Stimulated activated CD8-positive, alpha-beta memory T cell treated with anti-CD3 and anti-CD28 coated beads, Interleukin-15, amount 100 ng/mL, for 1 hour (primary cell): ENCODE measurements around the gene NDUFV1.
"Not testable (repeated sequence)": the region's sequence is repeated elsewhere in the genome, so short reads cannot be mapped to it uniquely, and the experiment has no call there.

Source experiments
- DNase-seq: peaks from one replicate; pipeline ENCODE4 v3.0.0-alpha.2; 2020; ENCODE audit warnings: low read depth

Gene NDUFV1

DNA sequence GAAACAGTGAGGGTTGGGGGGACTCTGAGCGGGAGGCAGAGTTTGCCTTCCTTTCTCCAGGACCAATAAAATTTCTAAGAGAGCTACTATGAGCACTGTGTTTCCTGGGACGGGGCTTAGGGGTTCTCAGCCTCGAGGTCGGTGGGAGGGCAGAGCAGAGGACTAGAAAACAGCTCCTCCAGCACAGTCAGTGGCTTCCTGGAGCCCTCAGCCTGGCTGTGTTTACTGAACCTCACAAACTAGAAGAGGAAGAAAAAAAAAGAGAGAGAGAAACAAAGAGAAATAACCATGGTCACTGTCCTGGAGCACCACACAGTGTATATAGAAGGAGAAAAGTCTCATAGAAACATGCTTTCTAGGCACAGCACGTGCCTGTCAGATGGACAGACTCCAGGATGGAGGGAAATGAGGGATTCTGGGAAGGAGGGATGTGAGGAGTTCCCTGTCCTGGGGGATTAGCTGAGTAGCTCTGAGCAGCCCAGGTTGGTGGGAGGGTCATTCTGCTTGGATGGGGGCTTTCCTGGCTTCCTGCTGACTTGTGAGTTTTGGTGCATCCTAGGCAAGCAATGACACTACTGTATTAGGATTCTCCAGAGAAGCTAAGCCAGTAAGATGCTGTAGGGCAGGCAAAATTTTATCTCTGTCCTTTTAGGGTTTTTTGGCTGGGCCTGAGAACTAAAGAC, 20.0 kb upstream of the NDUFV1 start:
- DNase-seq = no peak

DNA sequence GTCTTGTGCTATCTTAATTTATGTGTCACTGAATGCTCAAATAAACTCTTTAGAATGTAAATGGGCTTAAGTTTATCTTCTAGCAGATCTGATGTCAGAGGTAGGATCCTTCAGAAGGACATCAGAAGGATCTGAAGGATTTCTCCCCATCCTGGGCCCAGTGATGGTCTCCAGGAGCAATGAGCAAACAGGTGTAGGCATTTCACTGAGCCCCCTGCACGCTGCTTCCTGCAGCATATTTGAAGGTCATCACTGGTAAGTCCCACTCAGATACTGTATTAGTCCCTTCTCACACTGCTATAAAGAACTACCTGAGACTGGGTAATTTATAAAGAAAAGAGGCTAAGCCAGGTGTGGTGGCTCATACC, 18.6 kb upstream of the NDUFV1 start:
- no peak for DNase-seq

DNA sequence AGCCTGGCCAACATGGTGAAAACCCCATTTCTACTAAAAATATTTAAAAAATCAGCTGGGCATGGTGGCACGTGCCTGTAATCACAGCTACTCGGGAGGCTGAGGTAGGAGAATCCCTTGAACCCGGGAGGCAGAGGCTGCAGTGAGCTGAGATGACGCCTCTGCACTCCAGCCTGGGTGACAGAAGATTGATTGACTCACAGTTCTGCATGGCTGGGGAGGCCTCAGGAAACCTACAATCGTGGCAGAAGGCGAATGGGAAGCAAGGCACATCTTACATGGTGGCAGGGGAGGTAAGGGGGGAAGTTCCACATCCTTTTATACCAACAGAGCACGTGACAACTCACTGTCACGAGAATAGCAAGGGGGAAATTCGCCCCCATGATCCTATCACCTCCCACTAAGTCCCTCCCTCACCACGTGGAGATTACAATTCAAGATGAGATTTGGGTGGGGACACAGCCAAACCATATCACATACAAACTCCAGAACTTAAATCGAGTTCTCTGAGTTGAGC, 17.8 kb upstream of the NDUFV1 start:
- not testable (repeated sequence) for DNase-seq

DNA sequence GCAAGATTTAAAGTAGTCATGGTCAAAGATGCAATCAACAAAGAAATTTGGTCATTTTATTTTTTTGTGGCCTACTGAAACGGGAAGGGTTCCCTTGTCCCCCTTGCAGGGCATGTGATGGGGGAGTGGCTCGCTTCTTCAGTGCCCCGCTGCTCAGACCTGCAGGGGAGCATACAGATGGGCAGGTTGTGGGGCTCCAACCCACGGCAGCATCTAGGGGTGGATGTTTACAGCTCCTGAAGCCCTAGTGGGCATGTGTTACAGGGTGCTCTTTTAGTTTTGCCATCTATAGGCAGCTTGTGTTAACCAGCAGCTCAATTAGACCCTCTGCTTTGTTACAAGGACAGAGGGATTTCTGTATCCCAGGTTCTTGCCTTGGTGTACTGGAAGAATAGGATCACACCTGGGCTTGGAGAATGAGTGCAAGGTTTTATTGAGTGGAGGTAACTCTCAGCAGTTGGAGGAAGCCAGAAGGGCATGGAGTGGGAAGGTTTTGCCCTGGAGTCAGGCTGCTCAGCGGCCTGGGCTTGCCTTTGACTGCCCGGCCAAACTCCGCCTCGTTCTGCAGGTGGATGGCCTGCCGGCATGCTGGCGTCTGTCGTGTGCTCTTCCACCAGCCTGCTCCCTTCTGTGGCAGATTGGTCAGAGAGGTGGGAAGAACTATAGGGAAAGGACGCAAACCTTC, 13.7 kb upstream of the NDUFV1 start:
- no peak for DNase-seq

DNA sequence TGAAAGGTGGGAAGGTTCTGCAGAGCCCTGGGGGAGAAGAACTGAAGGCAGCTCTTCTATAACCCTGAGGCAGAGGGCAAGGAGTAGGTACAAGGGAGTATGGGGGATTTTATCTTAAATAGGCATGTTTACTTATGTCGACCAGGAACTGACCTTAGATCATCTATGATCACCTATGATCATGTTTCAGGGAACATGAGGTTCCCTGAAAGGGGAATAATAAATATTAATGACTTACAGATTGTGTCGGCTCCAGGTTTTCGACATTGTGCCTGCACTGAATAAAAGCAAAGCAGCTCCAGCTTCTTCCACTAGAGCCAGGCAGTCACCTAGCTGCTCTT, 13.2 kb upstream of the NDUFV1 start:
- no peak for DNase-seq

DNA sequence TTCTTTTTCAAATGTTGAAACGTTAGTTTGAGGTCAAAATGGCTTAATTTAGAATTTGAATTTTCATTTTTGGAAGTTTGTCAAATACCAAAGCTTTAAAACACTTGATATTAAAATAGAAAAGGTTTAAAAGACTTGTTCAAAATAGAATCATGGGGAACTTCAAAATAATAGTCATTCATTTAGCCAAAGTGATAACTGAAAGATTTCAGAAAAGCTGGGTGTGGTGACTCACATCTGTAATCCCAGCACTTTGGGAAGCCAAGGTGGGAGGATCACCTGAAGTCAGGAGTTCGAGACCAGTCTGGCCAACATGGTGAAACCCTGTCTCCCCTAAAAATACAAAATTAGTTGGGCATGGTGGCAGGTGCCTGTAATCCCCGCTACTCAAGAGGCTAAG, 12.3 kb upstream of the NDUFV1 start:
- DNase-seq = no peak

DNA sequence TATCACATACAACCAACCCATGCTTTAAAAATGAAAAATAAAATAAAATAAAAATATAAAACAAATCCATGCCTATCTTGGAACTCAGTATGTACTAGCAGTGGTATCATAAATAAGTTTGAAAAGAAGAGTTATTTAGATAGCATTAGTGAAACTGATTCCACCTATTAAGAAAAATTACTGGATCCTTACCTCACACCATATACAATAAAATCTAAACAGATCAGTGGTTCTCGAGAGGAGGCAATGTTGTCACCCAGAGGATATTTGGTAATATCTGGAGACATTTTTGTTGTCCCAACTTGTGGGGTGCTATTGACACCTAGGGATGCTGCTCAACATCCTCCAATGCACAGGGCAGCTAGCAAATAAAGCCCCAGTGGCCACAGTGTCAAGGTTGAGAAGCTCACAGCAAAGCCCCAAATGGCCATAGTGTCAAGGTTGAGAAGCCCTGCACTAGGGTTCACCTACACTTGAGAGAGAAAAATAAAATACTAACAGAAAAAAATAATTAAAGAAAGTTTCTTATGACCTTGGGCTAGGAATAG, 9.9 kb upstream of the NDUFV1 start:
- no peak for DNase-seq

DNA sequence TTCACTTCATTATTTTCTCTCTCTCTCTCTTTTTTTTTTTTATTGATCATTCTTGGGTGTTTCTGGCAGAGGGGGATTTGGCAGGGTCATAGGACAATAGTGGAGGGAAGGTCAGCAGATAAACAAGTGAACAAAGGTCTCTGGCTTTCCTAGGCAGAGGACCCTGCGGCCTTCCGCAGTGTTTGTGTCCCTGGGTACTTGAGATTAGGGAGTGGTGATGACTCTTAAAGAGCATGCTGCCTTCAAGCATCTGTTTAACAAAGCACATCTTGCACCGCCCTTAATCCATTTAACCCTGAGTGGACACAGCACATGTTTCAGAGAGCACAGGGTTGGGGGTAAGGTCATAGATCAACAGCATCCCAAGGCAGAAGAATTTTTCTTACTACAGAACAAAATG, 9.3 kb upstream of the NDUFV1 start:
- not testable (repeated sequence) for DNase-seq

DNA sequence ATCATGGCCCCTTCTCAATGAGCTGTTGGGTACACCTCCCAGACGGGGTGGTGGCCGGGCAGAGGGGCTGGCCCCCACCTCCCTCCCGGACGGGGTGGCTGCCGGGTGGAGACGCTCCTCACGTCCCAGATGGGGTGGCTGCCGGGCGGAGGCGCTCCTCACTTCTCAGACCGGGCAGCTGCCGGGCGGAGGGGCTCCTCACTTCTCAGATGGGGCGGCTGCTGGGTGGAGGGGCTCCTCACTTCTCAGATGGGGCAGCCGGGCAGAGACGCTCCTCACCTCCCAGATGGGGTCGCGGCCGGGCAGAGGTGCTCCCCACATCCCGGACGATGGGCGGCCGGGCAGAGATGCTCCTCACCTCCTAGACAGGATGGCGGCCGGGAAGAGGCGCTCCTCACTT, 8.8 kb upstream of the NDUFV1 start:
- not testable (repeated sequence) for DNase-seq

DNA sequence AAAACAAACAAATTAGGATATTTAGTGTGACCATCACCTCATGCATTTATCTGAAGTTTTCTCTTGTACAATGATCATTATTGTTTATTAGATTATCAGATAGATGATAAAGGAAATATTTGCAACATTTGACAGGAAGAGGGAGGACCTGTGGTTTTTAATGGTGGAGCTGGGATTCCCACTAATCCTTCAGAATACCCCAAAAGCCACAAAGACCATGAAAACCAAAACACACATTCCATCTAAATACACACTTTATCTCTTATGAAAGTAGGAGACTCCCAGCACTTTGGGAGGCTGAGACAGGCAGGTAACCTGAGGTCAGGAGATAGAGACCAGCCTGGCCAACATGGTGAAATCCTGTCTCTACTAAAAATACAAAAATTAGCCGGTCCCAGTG, 7.6 kb upstream of the NDUFV1 start:
- DNase-seq = no peak

DNA sequence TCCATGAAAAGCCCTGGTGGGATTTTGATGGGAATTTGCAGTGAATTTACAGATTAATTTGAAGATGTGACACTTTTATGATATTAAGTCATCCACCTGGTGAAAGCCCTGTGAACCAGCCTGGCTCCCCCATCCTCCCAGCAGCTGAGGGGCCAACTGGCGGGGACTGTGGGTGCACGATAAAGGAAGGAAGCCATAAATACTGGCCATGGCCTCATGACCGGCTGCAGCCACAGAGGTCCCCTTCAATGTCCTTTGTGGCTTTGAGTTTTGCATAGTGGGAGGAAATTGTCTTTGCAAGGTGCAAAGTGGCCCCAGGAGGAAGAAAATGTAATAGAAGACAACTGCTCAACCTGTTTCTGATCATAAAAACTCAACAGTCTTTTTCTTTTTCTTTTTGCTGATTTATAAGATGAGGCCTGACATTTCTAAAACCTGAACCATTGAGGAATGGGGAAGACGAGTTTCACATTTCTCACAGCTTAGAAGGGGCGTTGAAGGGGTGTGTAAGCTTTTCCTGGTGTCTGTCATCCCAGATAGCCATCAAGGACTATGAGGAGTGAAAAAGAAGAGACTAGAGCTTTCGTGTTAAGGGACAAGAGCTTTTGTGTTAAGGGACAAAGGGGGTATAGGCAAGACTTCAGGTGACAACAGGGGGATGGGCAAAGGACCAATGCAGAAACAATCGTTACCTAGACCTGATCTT, 6.3 kb upstream of the NDUFV1 start:
- DNase-seq = no peak

DNA sequence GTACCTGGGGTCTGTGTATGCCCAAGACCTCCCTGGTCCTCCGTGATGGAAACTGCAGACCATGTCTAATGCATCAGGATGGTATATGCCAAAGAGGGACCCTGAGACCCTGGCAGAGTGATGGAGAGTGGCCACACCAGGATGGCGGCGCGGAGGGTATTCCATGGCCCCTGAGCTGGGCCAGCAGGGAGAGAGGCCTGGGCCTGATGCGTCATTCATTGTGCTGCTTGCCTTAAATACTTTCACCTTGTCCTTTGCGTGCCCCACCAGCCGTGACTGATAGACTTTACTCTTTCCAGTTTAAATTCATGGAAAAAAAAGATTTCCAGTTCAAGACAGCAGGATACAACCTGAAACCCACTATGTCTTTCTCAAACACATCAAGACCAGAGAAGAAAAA, 5.6 kb upstream of the NDUFV1 start:
- no peak for DNase-seq

DNA sequence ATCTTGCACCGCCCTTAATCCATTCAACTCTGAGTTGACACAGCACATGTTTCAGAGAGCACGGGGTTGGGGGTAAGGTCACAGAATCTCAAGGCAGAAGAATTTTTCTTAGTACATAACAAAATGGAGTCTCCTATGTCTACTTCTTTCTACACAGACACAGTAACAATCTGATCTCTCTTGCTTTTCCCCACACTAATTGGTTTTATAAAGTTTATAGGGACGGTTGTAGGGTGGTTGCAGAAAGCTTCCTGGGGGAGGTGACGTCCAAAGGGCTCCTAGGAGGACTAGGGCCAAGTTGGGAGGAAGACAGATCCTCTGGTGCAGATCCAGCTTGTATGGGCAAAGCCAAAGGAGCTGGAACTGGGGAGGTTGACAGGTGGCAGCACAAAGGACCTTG, 2.6 kb upstream of the NDUFV1 start:
- DNase-seq = not testable (repeated sequence)

DNA sequence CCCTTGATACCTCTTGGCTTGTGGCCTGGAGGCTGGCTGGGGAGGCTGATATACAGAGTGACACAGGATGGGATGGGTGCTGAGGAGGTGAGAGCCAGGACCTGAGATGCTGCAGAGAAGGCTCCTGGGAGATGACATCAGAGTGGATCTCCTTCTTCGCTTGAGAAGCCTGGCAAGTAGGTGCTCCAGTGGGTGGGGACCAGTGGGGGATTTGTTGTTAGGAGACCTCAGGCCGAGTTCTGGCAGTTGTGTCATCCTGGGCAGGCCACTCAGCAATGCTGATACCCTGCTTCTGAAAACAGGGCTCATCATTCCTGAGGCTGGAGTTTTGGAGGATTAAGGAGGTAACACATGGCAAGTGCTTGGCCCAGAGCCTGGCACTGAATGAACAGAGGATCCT, 1.9 kb upstream of the NDUFV1 start:
- DNase-seq = no peak

DNA sequence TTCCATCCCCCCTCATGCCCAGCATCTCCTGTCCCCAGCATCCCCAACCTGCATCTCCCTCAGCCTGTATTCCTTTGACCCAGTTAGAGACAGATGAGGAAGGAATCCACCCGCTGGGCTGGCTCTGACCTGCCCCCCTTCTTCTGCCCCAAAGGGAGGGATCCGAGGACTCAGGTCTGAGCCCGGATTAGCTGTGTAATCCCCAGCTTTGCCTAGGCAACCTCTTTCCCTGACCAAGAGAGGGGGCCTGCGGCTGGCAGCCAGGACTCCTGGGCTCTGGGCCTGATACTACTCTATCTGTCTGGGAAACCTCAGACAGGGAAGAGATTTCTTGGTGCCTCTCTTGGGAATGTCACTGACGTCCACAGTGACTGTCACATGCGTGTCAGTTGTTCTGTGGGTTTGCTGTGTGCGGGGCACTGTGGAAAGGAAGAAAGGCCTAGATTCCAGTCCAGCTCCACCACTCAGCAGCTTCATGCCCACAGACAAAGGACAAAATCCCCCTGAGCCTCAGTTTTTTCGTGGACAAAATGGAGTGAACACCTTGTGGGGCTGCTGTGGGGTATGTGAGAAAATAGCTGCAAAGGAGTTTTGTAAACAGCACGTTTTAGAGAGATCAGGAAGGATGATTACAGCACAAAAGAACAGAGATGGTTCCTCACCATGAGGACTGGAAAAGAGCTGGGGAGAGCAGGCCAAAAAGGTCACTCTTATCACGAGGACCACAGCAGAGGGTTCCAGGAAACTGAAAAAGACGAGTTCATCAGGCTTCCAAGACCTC, 1.3 kb upstream of the NDUFV1 start:
- DNase-seq = no peak

DNA sequence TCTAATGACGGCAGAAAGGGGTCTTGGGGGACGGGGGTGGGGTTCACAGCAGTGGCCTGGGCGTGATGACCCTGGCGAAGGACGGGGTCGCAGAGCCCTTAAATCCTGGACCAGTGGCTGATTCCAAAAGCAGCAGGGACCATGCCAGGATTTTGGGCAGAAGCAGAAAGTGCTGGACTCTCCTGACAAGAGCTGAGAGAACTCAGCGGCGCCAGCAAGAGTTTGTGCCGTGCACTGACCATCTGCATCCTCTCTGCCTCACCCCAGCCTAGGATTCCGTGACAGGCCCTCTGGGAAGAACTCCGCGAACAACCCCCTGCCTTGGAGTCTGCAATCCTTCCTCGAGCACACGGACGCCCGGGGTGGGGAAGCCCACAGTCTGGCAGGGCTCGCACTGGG, 644 bp upstream of the NDUFV1 start:
- DNase-seq = no peak

DNA sequence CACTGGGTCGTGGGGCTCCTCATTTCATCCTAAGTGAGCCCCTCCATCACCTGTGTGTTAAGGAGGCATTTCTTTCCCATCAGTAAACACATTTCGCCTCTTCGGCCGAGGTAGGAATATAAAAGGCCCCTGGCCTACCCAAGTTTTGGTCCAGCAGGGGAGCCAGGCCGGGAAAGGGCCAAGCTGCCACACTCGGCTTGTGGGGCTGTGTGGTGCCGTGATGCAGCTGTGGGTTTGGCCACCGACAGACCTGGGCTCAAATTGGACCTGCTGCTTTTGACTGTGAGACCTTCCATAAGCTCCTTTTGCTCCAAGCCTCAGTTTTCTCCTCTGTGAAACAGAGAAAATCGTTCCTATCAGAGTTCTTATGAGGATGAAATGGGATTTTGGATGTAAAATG, 771 bp downstream of the NDUFV1 start:
- DNase-seq = no peak

DNA sequence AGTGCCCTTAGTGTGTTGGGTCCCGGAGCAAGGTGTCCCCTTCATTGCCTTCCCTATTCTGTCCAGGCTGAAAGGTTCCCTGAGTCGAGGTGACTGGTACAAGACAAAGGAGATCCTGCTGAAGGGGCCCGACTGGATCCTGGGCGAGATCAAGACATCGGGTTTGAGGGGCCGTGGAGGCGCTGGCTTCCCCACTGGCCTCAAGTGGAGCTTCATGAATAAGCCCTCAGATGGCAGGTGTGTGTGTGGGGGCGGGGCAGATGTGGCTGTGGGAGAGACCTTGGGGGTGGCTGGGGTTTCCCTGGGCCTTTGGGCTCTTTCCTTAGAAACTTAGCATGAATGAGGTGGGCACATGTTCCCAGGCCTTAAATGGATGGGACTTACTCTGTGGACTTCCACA, 1.8 kb downstream of the NDUFV1 start:
- DNase-seq = no peak

DNA sequence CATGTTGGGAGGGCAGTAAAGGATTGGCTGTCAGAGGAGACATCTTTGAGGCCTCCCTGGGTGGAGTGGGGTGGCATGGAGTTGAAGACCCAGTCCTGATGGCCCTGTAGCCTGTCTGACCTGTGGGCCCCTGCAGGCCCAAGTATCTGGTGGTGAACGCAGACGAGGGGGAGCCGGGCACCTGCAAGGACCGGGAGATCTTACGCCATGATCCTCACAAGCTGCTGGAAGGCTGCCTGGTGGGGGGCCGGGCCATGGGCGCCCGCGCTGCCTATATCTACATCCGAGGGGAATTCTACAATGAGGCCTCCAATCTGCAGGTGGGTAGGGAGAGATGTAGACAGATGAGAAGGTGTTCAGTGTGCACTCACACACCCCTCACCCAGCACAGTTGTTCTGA, 2.6 kb downstream of the NDUFV1 start:
- no peak for DNase-seq

DNA sequence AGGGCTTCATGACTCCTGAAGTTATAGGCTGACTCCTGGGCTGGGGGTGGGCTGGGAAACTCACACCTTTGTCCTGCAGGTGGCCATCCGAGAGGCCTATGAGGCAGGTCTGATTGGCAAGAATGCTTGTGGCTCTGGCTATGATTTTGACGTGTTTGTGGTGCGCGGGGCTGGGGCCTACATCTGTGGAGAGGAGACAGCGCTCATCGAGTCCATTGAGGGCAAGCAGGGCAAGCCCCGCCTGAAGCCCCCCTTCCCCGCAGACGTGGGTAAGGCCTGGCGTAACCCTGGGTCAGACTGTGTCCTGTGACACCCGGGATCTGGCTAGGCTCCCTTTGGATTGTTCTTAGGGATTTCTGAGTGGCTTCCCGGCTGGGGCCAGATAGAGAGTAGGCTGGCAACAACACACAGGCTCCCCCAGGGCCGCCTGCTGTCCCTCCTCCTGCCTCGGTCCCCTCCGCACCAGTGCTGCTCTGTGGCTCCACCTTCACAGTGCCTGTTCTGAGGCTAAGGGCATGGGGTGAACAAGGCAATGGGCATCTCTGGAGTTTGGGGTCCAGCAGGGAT, 3.6 kb downstream of the NDUFV1 start:
- DNase-seq = no peak

DNA sequence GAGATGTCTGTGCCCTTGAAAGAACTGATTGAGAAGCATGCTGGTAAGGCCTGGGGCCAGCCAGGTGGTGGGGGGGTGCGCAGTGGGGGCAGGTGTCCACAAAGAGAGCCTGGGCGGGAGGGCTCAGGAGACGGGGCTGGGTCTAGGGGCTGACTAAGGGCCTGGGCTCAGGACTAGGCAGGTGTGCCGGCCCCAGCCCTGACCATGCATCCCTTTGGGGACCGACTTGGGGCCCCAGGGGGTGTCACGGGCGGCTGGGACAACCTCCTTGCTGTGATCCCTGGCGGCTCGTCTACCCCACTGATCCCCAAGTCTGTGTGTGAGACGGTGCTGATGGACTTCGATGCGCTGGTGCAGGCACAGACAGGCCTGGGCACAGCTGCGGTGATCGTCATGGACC, 4.4 kb downstream of the NDUFV1 start:
- DNase-seq = no peak
